ENCODE measurements around the gene RPS28. TPM values are rescaled to one million over a fixed set of nuclear protein-coding genes. Genes with fewer than 3 reads are reported as not detected.

The RPS28 gene
- polyA plus RNA-seq, 2 of the 4 experiments (the other 2 are of a cell fraction): 374 to 404 TPM

DNA sequence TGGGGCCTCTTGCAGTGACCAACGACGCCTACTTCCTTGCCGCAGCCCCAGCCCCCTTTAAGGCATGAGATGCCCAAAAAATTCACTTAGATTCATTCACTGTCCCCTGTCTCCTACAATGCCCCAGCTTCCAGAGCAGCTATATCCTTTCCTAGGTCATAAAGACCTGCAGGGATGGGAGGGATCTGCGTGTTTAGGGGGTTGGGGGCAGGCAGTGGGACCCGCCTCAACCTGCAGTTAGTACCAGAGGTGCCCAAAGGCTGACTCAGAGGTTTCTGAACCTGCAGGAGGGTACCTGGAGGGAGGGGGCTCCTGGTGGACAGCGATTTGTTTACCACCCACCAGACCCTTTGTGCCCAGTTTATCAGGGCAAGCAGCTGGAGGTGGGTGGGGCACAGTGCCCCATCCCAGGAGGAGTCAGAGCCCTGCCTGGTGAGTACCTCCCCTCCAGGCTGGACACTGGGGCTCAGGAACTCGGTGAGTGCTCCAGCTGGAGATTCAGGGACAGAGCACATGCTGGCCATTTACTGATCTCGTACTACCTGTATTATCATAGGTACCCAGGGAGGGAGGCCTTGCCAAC lies 10.1 kb downstream of the RPS28 start:
- ATAC-seq: no peak
- POLR2A ChIA-PET: no interaction called here
- H3K4me2 ChIP-seq: no peak overlapping the region
- no peak overlapping the region for H3K4me3 ChIP-seq
- no peak overlapping the region for H3K27ac ChIP-seq
- DNase-seq (ENCODE audit: low read depth in 1 of 2, low spot score in 1 of 2): no peak
- H3K4me1 ChIP-seq: peaks cover 7% of the 10 kb centered on the region; the same call in 2 of the 3 replicates
- CTCF ChIA-PET: no interaction called here
- no peak for FAIRE-seq
- 85% methylated on average over 7 of the region's 8 CpGs for WGBS (ENCODE audit: missing lambda C conversion rate)
- TF ChIP-seq BCL3 (IDR thresholded peaks at IDR 0.05): no peak
- TF ChIP-seq POLR2AphosphoS2 (conservative IDR thresholded peaks at IDR 0.05; ENCODE audit: low read length): no peak
- TF ChIP-seq, protein P1, sequence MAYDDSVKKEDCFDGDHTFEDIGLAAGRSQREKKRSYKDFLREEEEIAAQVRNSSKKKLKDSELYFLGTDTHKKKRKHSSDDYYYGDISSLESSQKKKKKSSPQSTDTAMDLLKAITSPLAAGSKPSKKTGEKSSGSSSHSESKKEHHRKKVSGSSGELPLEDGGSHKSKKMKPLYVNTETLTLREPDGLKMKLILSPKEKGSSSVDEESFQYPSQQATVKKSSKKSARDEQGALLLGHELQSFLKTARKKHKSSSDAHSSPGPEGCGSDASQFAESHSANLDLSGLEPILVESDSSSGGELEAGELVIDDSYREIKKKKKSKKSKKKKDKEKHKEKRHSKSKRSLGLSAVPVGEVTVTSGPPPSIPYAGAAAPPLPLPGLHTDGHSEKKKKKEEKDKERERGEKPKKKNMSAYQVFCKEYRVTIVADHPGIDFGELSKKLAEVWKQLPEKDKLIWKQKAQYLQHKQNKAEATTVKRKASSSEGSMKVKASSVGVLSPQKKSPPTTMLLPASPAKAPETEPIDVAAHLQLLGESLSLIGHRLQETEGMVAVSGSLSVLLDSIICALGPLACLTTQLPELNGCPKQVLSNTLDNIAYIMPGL (CRISPR knock-in tag; IDR thresholded peaks at IDR 0.05; ENCODE audit: borderline replicate concordance): no peak
- TF ChIP-seq RFX5 (IDR thresholded peaks at IDR 0.05): no peak
- TF ChIP-seq, protein P2, sequence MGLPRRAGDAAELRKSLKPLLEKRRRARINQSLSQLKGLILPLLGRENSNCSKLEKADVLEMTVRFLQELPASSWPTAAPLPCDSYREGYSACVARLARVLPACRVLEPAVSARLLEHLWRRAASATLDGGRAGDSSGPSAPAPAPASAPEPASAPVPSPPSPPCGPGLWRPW (IDR thresholded peaks at IDR 0.05): no peak
- no peak for TF ChIP-seq TFCP2L1 (CRISPR knock-in tag; IDR thresholded peaks at IDR 0.05)
- no peak for TF ChIP-seq NR3C1 (IDR thresholded peaks at IDR 0.05)
- no peak for TF ChIP-seq CBX8 (IDR thresholded peaks at IDR 0.05)
- H3K9me3 ChIP-seq: no peaks in the 10 kb centered on the region

DNA sequence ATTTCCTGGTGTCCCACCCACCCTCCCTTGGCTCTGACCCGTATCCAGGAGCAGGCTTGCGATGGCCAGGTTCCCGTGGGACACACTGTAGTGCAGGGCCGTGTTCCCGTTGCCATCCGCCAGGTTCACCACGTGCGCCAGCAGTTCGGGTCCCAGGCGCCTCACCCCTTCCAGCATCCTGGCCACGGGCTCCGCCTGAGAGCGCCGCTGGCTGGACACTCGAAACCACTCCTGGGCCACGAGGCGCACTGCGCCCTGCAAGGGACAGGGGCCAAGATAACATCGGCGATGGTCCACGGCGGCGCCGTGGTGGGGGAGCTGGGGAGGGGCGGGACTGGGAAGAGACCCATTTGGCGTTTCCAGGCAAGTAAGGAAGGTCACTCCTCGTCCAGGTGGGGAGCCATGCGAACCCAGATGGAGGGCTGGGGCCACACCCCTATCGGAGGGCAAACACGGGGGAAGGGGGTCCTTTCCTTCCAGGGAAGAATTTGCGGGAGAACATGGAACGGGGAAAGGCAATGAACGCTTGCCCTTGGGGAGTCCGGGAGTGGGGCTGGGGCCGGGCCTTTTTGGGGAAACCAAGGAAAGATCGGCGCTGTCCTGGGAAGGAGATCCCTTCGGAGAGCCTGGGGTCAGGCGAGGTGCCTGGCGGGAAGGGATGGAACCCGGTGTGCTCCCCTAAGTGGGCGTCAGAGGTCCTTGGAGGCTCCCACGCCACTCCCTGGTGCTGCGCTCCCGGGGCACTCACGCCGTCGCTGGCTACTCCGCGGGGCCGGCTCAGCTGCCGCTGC lies 11.9 kb downstream of the RPS28 start:
- ChIA-PET CTCF (interaction anchor here (1.5 to 4.7 kb wide), 4 partner anchors 7 to 20 kb away, joined by 5 to 29 read pairs (median 14); no protein-coding TSS in a partner anchor), POLR2A (interaction anchor here (0.6 kb wide), 1 partner anchor 36 kb away, joined by 4 read pairs; no protein-coding TSS in a partner anchor)
- 87% methylated on average over 23 of the region's 52 CpGs for WGBS (ENCODE audit: missing lambda C conversion rate)
- TF ChIP-seq JUNB (IDR thresholded peaks at IDR 0.05) (no peak), RARB (CRISPR knock-in tag; IDR thresholded peaks at IDR 0.05) (no peak), ESRRA (IDR thresholded peaks at IDR 0.05; ENCODE audit: borderline replicate concordance, low read length) (no peak), TFCP2L1 (CRISPR knock-in tag; IDR thresholded peaks at IDR 0.05) (no peak), MAFK (IDR thresholded peaks at IDR 0.05; ENCODE audit: partially characterized antibody) (no peak), CBX8 (IDR thresholded peaks at IDR 0.05) (no peak), FOSB (CRISPR knock-in tag; IDR thresholded peaks at IDR 0.05) (no peak), NPAS2 (CRISPR knock-in tag; IDR thresholded peaks at IDR 0.05; ENCODE audit: borderline replicate concordance) (no peak), CBX2 (IDR thresholded peaks at IDR 0.05; ENCODE audit: borderline replicate concordance, low read depth) (no peak), SREBF2 (IDR thresholded peaks at IDR 0.05) (no peak), EHF (CRISPR knock-in tag; IDR thresholded peaks at IDR 0.05) (no peak), EP300 (IDR thresholded peaks at IDR 0.05) (no peak), ZNF302 (CRISPR knock-in tag; IDR thresholded peaks at IDR 0.05) (no peak)
- TF ChIP-seq, protein P3, sequence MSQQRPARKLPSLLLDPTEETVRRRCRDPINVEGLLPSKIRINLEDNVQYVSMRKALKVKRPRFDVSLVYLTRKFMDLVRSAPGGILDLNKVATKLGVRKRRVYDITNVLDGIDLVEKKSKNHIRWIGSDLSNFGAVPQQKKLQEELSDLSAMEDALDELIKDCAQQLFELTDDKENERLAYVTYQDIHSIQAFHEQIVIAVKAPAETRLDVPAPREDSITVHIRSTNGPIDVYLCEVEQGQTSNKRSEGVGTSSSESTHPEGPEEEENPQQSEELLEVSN (IDR thresholded peaks at IDR 0.05; ENCODE audit: borderline replicate concordance, low read depth): no peak
- Histone ChIP-seq H3K27ac (no peak overlapping the region), H3K4me2 (peak overlapping the region; percentile 95; the same call in 2 of the 3 replicates), H3K4me3 (no peak overlapping the region), H3K4me1 (peaks cover 7% of the 10 kb centered on the region; the same call in 2 of the 3 replicates), H3K9me3 (no peaks in the 10 kb centered on the region)
- DNase-seq (ENCODE audit: low read depth in 1 of 2, low spot score in 1 of 2): no peak
- no peak for FAIRE-seq
- ATAC-seq: no peak

Measured in A549 (cell line).